Cardiac muscle cell (in vitro differentiated cells and primary cell): ENCODE data around the gene TBC1D30. TPM values are rescaled to one million over a fixed set of nuclear protein-coding genes. Genes with fewer than 3 reads are reported as not detected.

Source experiments
- DNase-seq, 2 donors: peaks; one replicate each; pipeline versions ENCODE4 v3.0.0 to v3.0.0-alpha.2; 2010 to 2017; ENCODE audit warnings: low read depth in 1 of 2, low spot score in 1 of 2
- H3K27ac ChIP-seq: fragments of 200-600 bp; sonication (generic); 2 replicates; pipeline ENCODE4 v1.5.1; 2016
- H3K27me3 ChIP-seq: fragments of 200-600 bp; sonication (generic); 2 replicates; pipeline ENCODE4 v1.6.0; 2016; ENCODE audit warnings: control low read depth
- H3K36me3 ChIP-seq: fragments of 200-600 bp; sonication (generic); 2 replicates; pipeline ENCODE4 v1.5.1; 2016; ENCODE audit warnings: control low read depth
- H3K4me1 ChIP-seq: fragments of 200-600 bp; sonication (generic); 2 replicates; pipeline ENCODE4 v1.8.1; 2017; ENCODE audit warnings: low read depth, mild to moderate bottlenecking, mixed run types
- H3K4me3 ChIP-seq: fragments of 200-600 bp; sonication (generic); 2 replicates; pipeline ENCODE4 v1.5.1; 2016; ENCODE audit warnings: mild to moderate bottlenecking
- H3K9me3 ChIP-seq: fragments of 200-600 bp; sonication (generic); 2 replicates; pipeline ENCODE4 v1.5.1; 2017; ENCODE audit warnings: low read depth, mild to moderate bottlenecking, control low read depth
- polyA plus RNA-seq: library from polyadenylated mRNA; unstranded; fragments of >200 nt; fragmentation: Nextera tagmentation; extraction: Ambion mirVana; gene quantifications from 2 replicates; pipeline ENCODE4 v1.2.1, GENCODE V29; 2016
- total RNA-seq: library from RNA; depleted of rRNA; stranded (reverse); fragments of >200 nt; gene quantifications from 2 replicates; pipeline ENCODE4 v1.2.3, GENCODE V29; 2016
- TF ChIP-seq, protein P1 (sequence below): IDR thresholded peaks from 2 replicates; pipeline ENCODE4 v1.5.1; 2012; ENCODE audit warnings: low read depth, mild to moderate bottlenecking, low read length

The TBC1D30 gene
- total and polyA plus RNA-seq, 2 experiments from 2014 or later: 0.57 to 1.2 TPM

DNA sequence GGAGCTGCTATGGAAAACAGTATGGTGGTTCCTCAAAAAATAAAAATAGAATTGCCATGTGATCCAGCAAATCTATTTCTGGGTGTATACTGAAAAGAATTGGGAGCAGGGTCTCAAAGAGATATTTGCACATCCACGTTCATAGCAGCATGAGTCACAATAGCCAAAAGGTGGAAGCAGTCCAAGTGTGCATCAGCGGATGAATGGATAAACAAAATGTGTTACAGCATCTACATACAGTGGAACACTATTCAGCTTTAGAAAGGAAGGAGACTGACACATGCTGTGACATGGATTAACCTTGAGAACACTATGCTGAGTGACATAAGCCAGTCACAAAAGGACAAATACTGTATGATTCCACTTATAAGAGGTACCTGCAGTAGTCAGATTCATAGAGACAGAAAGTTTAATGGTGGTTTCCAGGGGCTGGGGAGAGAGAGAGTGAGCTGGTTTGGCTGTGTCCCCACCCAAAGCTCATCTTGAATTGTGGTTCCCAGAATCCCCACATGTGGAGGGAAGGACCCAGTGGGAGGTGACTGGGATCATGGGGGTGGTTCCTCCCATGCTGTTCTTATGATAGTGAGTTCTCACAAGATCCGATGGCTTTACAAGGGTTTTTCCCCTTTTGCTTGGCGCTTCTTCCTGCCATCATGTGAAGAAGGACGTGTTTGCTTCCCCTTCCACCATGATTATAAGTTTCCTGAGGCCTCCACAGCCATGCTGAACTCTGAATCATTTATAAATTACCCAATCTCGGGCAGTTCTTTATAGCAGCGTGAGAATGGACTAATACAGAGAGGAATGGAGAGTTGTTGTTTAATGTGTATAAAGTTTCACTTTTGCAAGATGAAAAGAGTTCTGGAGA is 17.6 kb upstream of the TBC1D30 start:
- Histone ChIP-seq H3K4me3 (no peak overlapping the region), H3K27me3 (no peaks in the 10 kb centered on the region), H3K36me3 (no peaks in the 10 kb centered on the region), H3K4me1 (peaks cover 6% of the 10 kb centered on the region), H3K9me3 (no peaks in the 10 kb centered on the region), H3K27ac (no peak overlapping the region)
- peak in 1 of 2 donors; percentile 64 for DNase-seq
- TF ChIP-seq, protein P1, sequence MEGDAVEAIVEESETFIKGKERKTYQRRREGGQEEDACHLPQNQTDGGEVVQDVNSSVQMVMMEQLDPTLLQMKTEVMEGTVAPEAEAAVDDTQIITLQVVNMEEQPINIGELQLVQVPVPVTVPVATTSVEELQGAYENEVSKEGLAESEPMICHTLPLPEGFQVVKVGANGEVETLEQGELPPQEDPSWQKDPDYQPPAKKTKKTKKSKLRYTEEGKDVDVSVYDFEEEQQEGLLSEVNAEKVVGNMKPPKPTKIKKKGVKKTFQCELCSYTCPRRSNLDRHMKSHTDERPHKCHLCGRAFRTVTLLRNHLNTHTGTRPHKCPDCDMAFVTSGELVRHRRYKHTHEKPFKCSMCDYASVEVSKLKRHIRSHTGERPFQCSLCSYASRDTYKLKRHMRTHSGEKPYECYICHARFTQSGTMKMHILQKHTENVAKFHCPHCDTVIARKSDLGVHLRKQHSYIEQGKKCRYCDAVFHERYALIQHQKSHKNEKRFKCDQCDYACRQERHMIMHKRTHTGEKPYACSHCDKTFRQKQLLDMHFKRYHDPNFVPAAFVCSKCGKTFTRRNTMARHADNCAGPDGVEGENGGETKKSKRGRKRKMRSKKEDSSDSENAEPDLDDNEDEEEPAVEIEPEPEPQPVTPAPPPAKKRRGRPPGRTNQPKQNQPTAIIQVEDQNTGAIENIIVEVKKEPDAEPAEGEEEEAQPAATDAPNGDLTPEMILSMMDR: no peak

DNA sequence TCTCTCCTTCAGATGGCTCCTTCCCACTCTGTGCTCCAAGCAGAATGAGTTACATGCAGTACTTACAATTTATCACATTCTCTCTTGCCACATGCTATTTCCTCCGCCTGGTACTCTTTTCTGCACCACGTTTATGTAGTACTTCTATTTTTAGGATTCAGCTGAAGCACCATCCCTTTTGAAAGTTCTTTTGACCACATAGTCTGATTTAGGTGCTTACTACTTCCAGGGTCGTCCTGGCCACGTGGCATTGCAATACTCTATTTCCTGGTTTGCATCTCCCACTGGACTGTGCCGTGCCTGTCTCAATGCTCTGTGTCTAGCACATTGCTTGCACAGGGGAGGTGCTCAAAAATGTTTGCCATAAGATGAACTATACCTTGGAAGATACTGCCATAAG is 16.3 kb upstream of the TBC1D30 start:
- no peaks in the 10 kb centered on the region for H3K27me3 ChIP-seq
- H3K36me3 ChIP-seq: no peaks in the 10 kb centered on the region
- TF ChIP-seq, protein P1: no peak
- DNase-seq: peak in 1 of 2 donors; percentile 27
- no peak overlapping the region for H3K27ac ChIP-seq
- H3K4me3 ChIP-seq: no peak overlapping the region
- no peaks in the 10 kb centered on the region for H3K9me3 ChIP-seq
- peaks cover 6% of the 10 kb centered on the region for H3K4me1 ChIP-seq

DNA sequence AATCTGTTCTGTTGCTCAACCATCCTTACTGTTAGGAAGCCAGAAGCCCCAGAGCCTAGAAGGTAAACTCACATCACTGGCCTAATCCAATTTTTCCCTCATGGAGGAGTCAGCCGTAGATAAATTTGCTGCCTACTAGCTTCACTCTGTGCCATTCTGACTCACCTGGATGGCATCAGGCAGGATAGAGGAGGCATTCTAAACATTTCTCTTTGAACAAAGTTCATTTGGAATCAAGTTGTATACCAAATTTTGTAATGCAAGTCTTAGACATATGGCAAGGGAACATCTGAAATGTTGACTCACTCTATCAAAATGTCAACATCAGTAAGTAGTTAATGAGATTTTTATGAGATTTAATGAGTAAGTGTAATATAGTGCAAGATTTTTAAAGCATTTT is 13.6 kb upstream of the TBC1D30 start:
- no peaks in the 10 kb centered on the region for H3K27me3 ChIP-seq
- peaks cover 6% of the 10 kb centered on the region for H3K4me1 ChIP-seq
- H3K27ac ChIP-seq: no peak overlapping the region
- no peaks in the 10 kb centered on the region for H3K9me3 ChIP-seq
- DNase-seq: no peak
- H3K36me3 ChIP-seq: no peaks in the 10 kb centered on the region
- TF ChIP-seq, protein P1: no peak
- no peak overlapping the region for H3K4me3 ChIP-seq

DNA sequence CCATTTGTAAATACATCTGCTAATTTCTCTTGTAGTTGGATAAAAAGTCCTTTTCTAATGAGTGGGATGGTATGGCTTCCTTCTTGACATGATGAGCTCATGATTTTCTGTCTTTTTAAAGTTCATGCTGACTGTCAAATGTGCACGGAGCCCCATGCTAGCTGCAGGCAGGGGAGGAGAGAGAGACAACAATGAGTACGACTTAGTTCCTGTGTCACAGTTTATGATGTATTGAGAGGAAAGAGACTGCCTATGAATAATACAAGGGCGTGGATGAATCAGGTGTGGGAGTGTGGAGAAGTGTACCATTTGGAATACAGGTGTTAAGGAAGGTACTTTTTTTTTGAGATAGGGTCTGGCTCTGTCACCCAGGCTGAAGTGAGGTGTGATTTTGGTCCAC is 10.7 kb upstream of the TBC1D30 start:
- no peak for DNase-seq
- H3K9me3 ChIP-seq: no peaks in the 10 kb centered on the region
- H3K27me3 ChIP-seq: no peaks in the 10 kb centered on the region
- no peaks in the 10 kb centered on the region for H3K4me1 ChIP-seq
- no peaks in the 10 kb centered on the region for H3K36me3 ChIP-seq
- TF ChIP-seq, protein P1: no peak
- H3K4me3 ChIP-seq: no peak overlapping the region
- no peak overlapping the region for H3K27ac ChIP-seq

DNA sequence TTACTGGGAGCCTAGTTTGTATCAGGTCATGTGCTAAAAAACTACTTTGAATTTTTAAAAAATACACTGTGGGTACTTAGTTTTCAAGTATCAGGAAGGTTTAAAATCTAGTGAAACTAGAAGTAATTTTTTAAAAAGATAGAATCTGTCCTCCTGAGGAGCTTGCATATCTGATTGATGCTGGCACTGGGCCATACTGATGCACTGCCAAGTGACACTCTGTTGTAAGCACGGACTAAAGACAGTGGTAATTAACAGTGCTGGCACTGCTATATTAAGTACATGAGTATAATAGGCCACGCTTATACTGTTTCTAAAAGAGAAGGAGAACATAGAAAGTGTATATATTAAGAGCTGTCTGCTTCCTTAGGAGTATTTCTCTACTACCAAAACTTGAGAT is 10.0 kb upstream of the TBC1D30 start:
- Histone ChIP-seq H3K4me1 (no peaks in the 10 kb centered on the region), H3K27ac (no peak overlapping the region), H3K4me3 (no peak overlapping the region), H3K27me3 (no peaks in the 10 kb centered on the region), H3K9me3 (no peaks in the 10 kb centered on the region), H3K36me3 (no peaks in the 10 kb centered on the region)
- TF ChIP-seq, protein P1: no peak
- DNase-seq: no peak
